Fibroblast of peridontal ligament (primary cell): ENCODE data around the gene ABHD13.
"Not testable (repeated sequence)": the region's sequence is repeated elsewhere in the genome, so short reads cannot be mapped to it uniquely, and the experiment has no call there.

Source experiments
- DNase-seq: peaks from one replicate; pipeline ENCODE4 v3.0.0-alpha.2; 2010; ENCODE audit errors: extremely low read depth

Gene ABHD13

GRCh38 chr13:108218044-108218974 is at the start of gene ABHD13:
TSS of gene ABHD13 (plus strand) at chr13:108218392. CDS start at chr13:108229219, 10,827 bp downstream.
- peak; percentile 87 for DNase-seq

GRCh38 chr13:108168929-108169328 is 49.3 kb upstream of the ABHD13 start:
- no peak for DNase-seq

- no peak for DNase-seq
Observed at GRCh38 chr13:108176685-108177274, 41.4 kb upstream of the ABHD13 start.

- DNase-seq: no peak
Observed at GRCh38 chr13:108178078-108178477, 40.1 kb upstream of the ABHD13 start.

- no peak for DNase-seq
Observed at GRCh38 chr13:108182652-108183051, 35.5 kb upstream of the ABHD13 start.

- no peak for DNase-seq
Observed at GRCh38 chr13:108185223-108185622, 33.0 kb upstream of the ABHD13 start.

GRCh38 chr13:108188260-108188659 is 29.9 kb upstream of the ABHD13 start:
- DNase-seq: no peak

GRCh38 chr13:108190897-108191296 is 27.3 kb upstream of the ABHD13 start:
- no peak for DNase-seq

- no peak for DNase-seq
Observed at GRCh38 chr13:108193806-108194205, 24.4 kb upstream of the ABHD13 start.

GRCh38 chr13:108194435-108194936 is 23.7 kb upstream of the ABHD13 start:
- DNase-seq: no peak

- no peak for DNase-seq
Observed at GRCh38 chr13:108195146-108195545, 23.0 kb upstream of the ABHD13 start.

- no peak for DNase-seq
Observed at GRCh38 chr13:108195861-108196260, 22.3 kb upstream of the ABHD13 start.

- DNase-seq: no peak
Observed at GRCh38 chr13:108200781-108201398, 17.3 kb upstream of the ABHD13 start.

GRCh38 chr13:108210551-108210950 is 7.6 kb upstream of the ABHD13 start:
- no peak for DNase-seq

GRCh38 chr13:108212886-108213285 is 5.3 kb upstream of the ABHD13 start:
- no peak for DNase-seq

- no peak for DNase-seq
Observed at GRCh38 chr13:108213946-108214345, 4.2 kb upstream of the ABHD13 start.

- DNase-seq: no peak
Observed at GRCh38 chr13:108214441-108215271, 3.5 kb upstream of the ABHD13 start.

GRCh38 chr13:108215436-108215835 is 2.8 kb upstream of the ABHD13 start, which contains the start of gene LIG4:
TSS of gene LIG4 (minus strand) at chr13:108215536. CDS start at chr13:108211268, 4,268 bp downstream.
- peak; percentile 83 for DNase-seq

- DNase-seq: not testable (repeated sequence)
Observed at GRCh38 chr13:108217307-108218043, 717 bp upstream of the ABHD13 start.

GRCh38 chr13:108220041-108220440 is 1.8 kb downstream of the ABHD13 start:
- no peak for DNase-seq
